Measurements from ENCODE around the gene DLL1.

- TF ChIP-seq EP300 (IDR thresholded peaks at IDR 0.05) (no peak), POLR2A (IDR thresholded peaks at IDR 0.05) (no peak)
Measured at GRCh38 chr6:170289180-170289931, 1.5 kb downstream of the DLL1 start.
